Astrocyte of the spinal cord (primary cell): ENCODE data around the gene FOXL1.

Experiments
- DNase-seq: peaks from one replicate; pipeline ENCODE4 v3.0.0; 2011; ENCODE audit warnings: low read depth, low spot score
- H3K4me3 ChIP-seq: 2 replicates; pipeline ENCODE4 v1.5.1; 2011; ENCODE audit warnings: low read depth, mild to moderate bottlenecking, low read length, moderate library complexity
- in situ Hi-C: cut with HindIII; loops from 2 replicates; pipeline ENCODE4 v1.10.0; 2017; ENCODE audit warnings: low sequenced_read_pairs
- TF ChIP-seq, protein P1 (sequence below): IDR thresholded peaks from 2 replicates; pipeline ENCODE4 v1.5.1; 2012; ENCODE audit warnings: low read depth, mild to moderate bottlenecking, low read length, inconsistent platforms

FOXL1 gene

GRCh38 chr16:86609115-86609514 is 30.8 kb downstream of the FOXL1 start:
- TF ChIP-seq, protein P1, sequence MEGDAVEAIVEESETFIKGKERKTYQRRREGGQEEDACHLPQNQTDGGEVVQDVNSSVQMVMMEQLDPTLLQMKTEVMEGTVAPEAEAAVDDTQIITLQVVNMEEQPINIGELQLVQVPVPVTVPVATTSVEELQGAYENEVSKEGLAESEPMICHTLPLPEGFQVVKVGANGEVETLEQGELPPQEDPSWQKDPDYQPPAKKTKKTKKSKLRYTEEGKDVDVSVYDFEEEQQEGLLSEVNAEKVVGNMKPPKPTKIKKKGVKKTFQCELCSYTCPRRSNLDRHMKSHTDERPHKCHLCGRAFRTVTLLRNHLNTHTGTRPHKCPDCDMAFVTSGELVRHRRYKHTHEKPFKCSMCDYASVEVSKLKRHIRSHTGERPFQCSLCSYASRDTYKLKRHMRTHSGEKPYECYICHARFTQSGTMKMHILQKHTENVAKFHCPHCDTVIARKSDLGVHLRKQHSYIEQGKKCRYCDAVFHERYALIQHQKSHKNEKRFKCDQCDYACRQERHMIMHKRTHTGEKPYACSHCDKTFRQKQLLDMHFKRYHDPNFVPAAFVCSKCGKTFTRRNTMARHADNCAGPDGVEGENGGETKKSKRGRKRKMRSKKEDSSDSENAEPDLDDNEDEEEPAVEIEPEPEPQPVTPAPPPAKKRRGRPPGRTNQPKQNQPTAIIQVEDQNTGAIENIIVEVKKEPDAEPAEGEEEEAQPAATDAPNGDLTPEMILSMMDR = no peak

GRCh38 chr16:86609661-86610060 is 31.3 kb downstream of the FOXL1 start:
- in situ Hi-C loops = no loop called here
- H3K4me3 ChIP-seq = no peak overlapping the region
- TF ChIP-seq, protein P1 = no peak
- no peak for DNase-seq

More at GRCh38 chr16:86609115-86609514, 30.8 kb downstream of the FOXL1 start:
- in situ Hi-C loops = no loop called here
- H3K4me3 ChIP-seq = no peak overlapping the region
- DNase-seq = peak; percentile 81

- H3K4me3 ChIP-seq = no peak overlapping the region
- in situ Hi-C loops = no loop called here
- TF ChIP-seq, protein P1 = no peak
Observed at GRCh38 chr16:86610779-86611524, 32.6 kb downstream of the FOXL1 start.

DNA sequence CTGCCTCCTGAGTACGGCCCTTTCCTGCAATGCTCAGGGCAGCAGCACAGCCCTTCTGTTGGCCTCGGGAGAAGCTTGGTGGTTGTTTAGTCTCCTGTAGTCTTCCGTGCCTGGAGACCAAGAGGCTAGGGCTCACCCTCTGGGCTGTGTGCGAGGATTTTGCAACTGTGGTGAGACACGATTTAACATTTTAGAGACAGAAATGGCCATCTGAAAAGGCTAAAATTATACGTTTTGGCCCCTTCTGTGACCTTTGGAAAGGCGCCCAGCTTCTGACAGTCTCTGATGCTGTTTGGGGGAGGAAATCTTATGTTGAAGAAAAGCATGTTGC is 33.1 kb downstream of the FOXL1 start:
- TF ChIP-seq, protein P1 = no peak
- peak; percentile 63 for DNase-seq
- in situ Hi-C loops = no loop called here
- H3K4me3 ChIP-seq = no peak overlapping the region

More at GRCh38 chr16:86610779-86611524, 32.6 kb downstream of the FOXL1 start:
- DNase-seq = no peak

GRCh38 chr16:86611941-86612340 is 33.6 kb downstream of the FOXL1 start:
- no peak for DNase-seq
- in situ Hi-C loops = no loop called here
- TF ChIP-seq, protein P1 = no peak
- no peak overlapping the region for H3K4me3 ChIP-seq

- TF ChIP-seq, protein P1 = no peak
- no peak for DNase-seq
- in situ Hi-C loops = no loop called here
- H3K4me3 ChIP-seq = no peak overlapping the region
Observed at GRCh38 chr16:86614699-86615098, 36.4 kb downstream of the FOXL1 start.

- in situ Hi-C loops = no loop called here
Observed at GRCh38 chr16:86616906-86617305, 38.6 kb downstream of the FOXL1 start.

More at GRCh38 chr16:86616906-86617305, 38.6 kb downstream of the FOXL1 start:
- TF ChIP-seq, protein P1 = no peak
- no peak overlapping the region for H3K4me3 ChIP-seq
- no peak for DNase-seq
